Nephron progenitor cell (in vitro differentiated cells): ENCODE results near the gene FSTL3.
"Not testable (repeated sequence)": the region's sequence is repeated elsewhere in the genome, so short reads cannot be mapped to it uniquely, and the experiment has no call there.

Source experiments
- DNase-seq: peaks from one replicate; pipeline ENCODE4 v3.0.0; 2021
- H3K27ac Mint-ChIP-seq: 2 replicates; pipeline ENCODE4 v1.8.0; 2021; ENCODE audit warnings: mild to moderate bottlenecking, moderate library complexity, mixed read lengths
- H3K27me3 Mint-ChIP-seq: 2 replicates; pipeline ENCODE4 v1.8.0; 2021; ENCODE audit warnings: mild to moderate bottlenecking, low read depth, mixed read lengths; ENCODE audit not compliant: poor library complexity
- H3K36me3 Mint-ChIP-seq: 2 replicates; pipeline ENCODE4 v1.8.0; 2021; ENCODE audit warnings: low read depth, mixed read lengths
- H3K4me1 Mint-ChIP-seq: 2 replicates; pipeline ENCODE4 v1.8.0; 2021; ENCODE audit warnings: mixed read lengths
- H3K4me3 Mint-ChIP-seq: 2 replicates; pipeline ENCODE4 v1.8.0; 2021; ENCODE audit warnings: mild to moderate bottlenecking, moderate library complexity, mixed read lengths
- H3K9me3 Mint-ChIP-seq: 2 replicates; pipeline ENCODE4 v1.8.0; 2021; ENCODE audit warnings: mild to moderate bottlenecking, moderate library complexity, mixed read lengths
- CTCF ChIP-seq: fragments of 200-600 bp; sonication (generic); IDR thresholded peaks from 2 replicates; pipeline ENCODE4 v1.5.0; 2021; ENCODE audit warnings: antibody characterized with exemption

FSTL3 gene

GRCh38 chr19:676339-677105 lies at the start of gene FSTL3:
Gene FSTL3, plus strand, starts transcription at chr19:676392. Its CDS starts 32 bp downstream, at chr19:676424.
- peak; percentile 54 for DNase-seq
- peaks cover 22% of the 10 kb centered on the region for H3K27me3 Mint-ChIP-seq

GRCh38 chr19:626566-626965 lies 49.6 kb upstream of the FSTL3 start:
- not testable (repeated sequence) for H3K4me3 Mint-ChIP-seq, H3K27me3 Mint-ChIP-seq, DNase-seq, H3K9me3 Mint-ChIP-seq, H3K27ac Mint-ChIP-seq
- H3K4me1 Mint-ChIP-seq, result peaks cover 21% of the 10 kb centered on the region
- H3K36me3 Mint-ChIP-seq, result peaks cover 44% of the 10 kb centered on the region

More at GRCh38 chr19:676339-677105, at the start of gene FSTL3:
- H3K27ac Mint-ChIP-seq, result no peak within 1 kb of the TSS
- no peak for TF ChIP-seq CTCF
- peaks cover 20% of the 10 kb centered on the region for H3K4me1 Mint-ChIP-seq
- no peaks in the 10 kb centered on the region for H3K9me3 Mint-ChIP-seq
- H3K4me3 Mint-ChIP-seq, result peak within 1 kb of the TSS; percentile 62
- H3K36me3 Mint-ChIP-seq, result no peaks in the 10 kb centered on the region

GRCh38 chr19:628168-628567 lies 48.0 kb upstream of the FSTL3 start:
- no peaks in the 10 kb centered on the region for H3K9me3 Mint-ChIP-seq
- no peak for TF ChIP-seq CTCF
- no peaks in the 10 kb centered on the region for H3K27me3 Mint-ChIP-seq
- peak; percentile 43 for DNase-seq
- H3K27ac Mint-ChIP-seq, result no peak overlapping the region
- no peak overlapping the region for H3K4me3 Mint-ChIP-seq
- H3K4me1 Mint-ChIP-seq, result peaks cover 31% of the 10 kb centered on the region
- peaks cover 44% of the 10 kb centered on the region for H3K36me3 Mint-ChIP-seq

- not testable (repeated sequence) for H3K4me3 Mint-ChIP-seq
These were observed 46.7 kb upstream of the FSTL3 start for GRCh38 chr19:629515-629914.

GRCh38 chr19:629961-630714 lies 46.1 kb upstream of the FSTL3 start:
- H3K36me3 Mint-ChIP-seq, result peaks cover 35% of the 10 kb centered on the region
- no peak for DNase-seq
- H3K27me3 Mint-ChIP-seq, result no peaks in the 10 kb centered on the region
- H3K27ac Mint-ChIP-seq, result peak overlapping the region; percentile 64
- TF ChIP-seq CTCF, result no peak
- H3K4me1 Mint-ChIP-seq, result peaks cover 42% of the 10 kb centered on the region
- H3K9me3 Mint-ChIP-seq, result no peaks in the 10 kb centered on the region
- H3K4me3 Mint-ChIP-seq, result no peak overlapping the region

More at GRCh38 chr19:629515-629914, 46.7 kb upstream of the FSTL3 start:
- not testable (repeated sequence) for DNase-seq, H3K27ac Mint-ChIP-seq, H3K9me3 Mint-ChIP-seq, H3K27me3 Mint-ChIP-seq
- Mint-ChIP-seq H3K36me3 (peaks cover 35% of the 10 kb centered on the region), H3K4me1 (peaks cover 42% of the 10 kb centered on the region)

GRCh38 chr19:632579-633067 lies 43.6 kb upstream of the FSTL3 start:
- peak overlapping the region; percentile 99 for H3K27ac Mint-ChIP-seq
- H3K36me3 Mint-ChIP-seq, result peaks cover 27% of the 10 kb centered on the region
- H3K27me3 Mint-ChIP-seq, result peaks cover 10% of the 10 kb centered on the region
- H3K4me1 Mint-ChIP-seq, result peaks cover 50% of the 10 kb centered on the region
- H3K9me3 Mint-ChIP-seq, result peaks cover 4% of the 10 kb centered on the region
- no peak for TF ChIP-seq CTCF
- H3K4me3 Mint-ChIP-seq, result peak overlapping the region; percentile 93
- peak; percentile 73 for DNase-seq
